GM20431 (cell line): ENCODE results near the gene PROCA1.

Experiments used
- in situ Hi-C: fragments of 300-500 bp; cut with MseI, MboI; formaldehyde crosslinking; loops from one replicate; pipeline ENCODE4 v1.15.0; 2020; ENCODE audit warnings: low sequenced_read_pairs; ENCODE audit not compliant: unreplicated experiment

PROCA1 gene

GRCh38 chr17:28712705-28713415, 1.2 kb upstream of the PROCA1 start:
- in situ Hi-C loops, result no loop called here

GRCh38 chr17:28712032-28712704, 480 bp upstream of the PROCA1 start:
- in situ Hi-C loops, result no loop called here

- in situ Hi-C loops, result no loop called here
Measured at GRCh38 chr17:28710861-28711722, 596 bp downstream of the PROCA1 start.

GRCh38 chr17:28707339-28707720, 4.4 kb downstream of the PROCA1 start:
- in situ Hi-C loops, result no loop called here

- in situ Hi-C loops, result no loop called here
Measured at GRCh38 chr17:28706471-28707338, 5.0 kb downstream of the PROCA1 start.

GRCh38 chr17:28705728-28706334, 5.9 kb downstream of the PROCA1 start:
- in situ Hi-C loops, result no loop called here

- in situ Hi-C loops, result no loop called here
Measured at GRCh38 chr17:28705074-28705659, 6.5 kb downstream of the PROCA1 start.

GRCh38 chr17:28704219-28704858, 7.3 kb downstream of the PROCA1 start:
- in situ Hi-C loops, result no loop called here

GRCh38 chr17:28703552-28704218, 8.0 kb downstream of the PROCA1 start:
- in situ Hi-C loops, result no loop called here

- in situ Hi-C loops, result no loop called here
Measured at GRCh38 chr17:28702752-28703150, 8.9 kb downstream of the PROCA1 start.

- in situ Hi-C loops, result no loop called here
Measured at GRCh38 chr17:28702026-28702751, 9.5 kb downstream of the PROCA1 start.

GRCh38 chr17:28700830-28701492, 10.7 kb downstream of the PROCA1 start:
- in situ Hi-C loops, result no loop called here

- in situ Hi-C loops, result no loop called here
Measured at GRCh38 chr17:28700278-28700677, 11.4 kb downstream of the PROCA1 start.

GRCh38 chr17:28698253-28698941, 13.3 kb downstream of the PROCA1 start:
- in situ Hi-C loops, result no loop called here

GRCh38 chr17:28693869-28694268, 17.8 kb downstream of the PROCA1 start:
- in situ Hi-C loops, result no loop called here

GRCh38 chr17:28689011-28689410, 22.7 kb downstream of the PROCA1 start:
- in situ Hi-C loops, result no loop called here
